Uterus (tissue), 4 donors: ENCODE measurements around the gene LINC01488. TPM values are rescaled to one million over a fixed set of nuclear protein-coding genes. Genes with fewer than 3 reads are reported as not detected.

ENCODE experiments used
- DNase-seq, 2 donors: peaks; one replicate each; pipeline ENCODE4 v3.0.0-alpha.2; 2019 to 2020
- H3K27ac ChIP-seq, 2 donors: fragments of 200-600 bp; sonication (generic); 1 replicate in 1 of 2; 2 replicates in 1 of 2; pipeline ENCODE4 v1.5.1; 2016 to 2018
- H3K27me3 ChIP-seq, 2 donors: fragments of 200-600 bp; sonication (generic); one replicate each; pipeline ENCODE4 v1.5.1; 2018 to 2019; ENCODE audit warnings: control low read depth in 1 of 2
- H3K36me3 ChIP-seq, 2 donors: fragments of 200-600 bp; sonication (generic); one replicate each; pipeline ENCODE4 v1.5.1; 2019; ENCODE audit warnings: control low read depth in 1 of 2
- H3K4me1 ChIP-seq, 2 donors: fragments of 200-600 bp; sonication (generic); one replicate each; pipeline ENCODE4 v1.5.1; 2018 to 2019; ENCODE audit warnings: control low read depth in 1 of 2
- H3K4me3 ChIP-seq, 2 donors: fragments of 200-600 bp; sonication (generic); 1 replicate in 1 of 2; 2 replicates in 1 of 2; pipeline ENCODE4 v1.5.1; 2018 to 2019; ENCODE audit warnings: mild to moderate bottlenecking in 1 of 2
- H3K9me3 ChIP-seq, 2 donors: fragments of 200-600 bp; sonication (generic); one replicate each; pipeline ENCODE4 v1.5.1; 2019; ENCODE audit warnings: control low read depth in 1 of 2
- CTCF ChIP-seq, 4 experiments: fragments of 200-600 bp in 2 of 4; fragments of 450-650 bp in 2 of 4; sonication (generic) in 2 of 4; IDR thresholded peaks; one replicate each; pipeline ENCODE4 v1.5.1; 2016 to 2019; ENCODE audit warnings: antibody characterized with exemption in 4 of 4, mild to moderate bottlenecking in 2 of 4, moderate library complexity in 1 of 4
- POLR2A ChIP-seq, 2 donors: fragments of 450-650 bp; IDR thresholded peaks; one replicate each; pipeline ENCODE4 v1.6.1; 2016; ENCODE audit warnings: antibody characterized with exemption in 2 of 2, mild to moderate bottlenecking in 1 of 2, moderate library complexity in 1 of 2
- intact Hi-C: fragments of 100-400 bp; cut with DNase I; formaldehyde crosslinking; loops from one replicate; pipeline ENCODE4 v1.15.1; 2023; ENCODE audit warnings: low total_unique reads
- total RNA-seq, 4 donors: library from RNA; depleted of rRNA in 3 of 4; stranded (reverse); fragments of >200 nt in 3 of 4; gene quantifications; one replicate each; pipeline versions ENCODE4 v1.1.0 to v1.2.4, GENCODE V29; 2014 to 2023
- donor health status: DM: yes; HTN: yes; CAD: no.

LINC01488 gene
- total RNA-seq, 4 donors from 2014 or later: not detected

- Histone ChIP-seq H3K36me3 (no peaks in the 10 kb centered on the region), H3K4me1 (no peaks in the 10 kb centered on the region), H3K9me3 (no peaks in the 10 kb centered on the region), H3K27ac (no peak overlapping the region), H3K4me3 (no peak overlapping the region), H3K27me3 (no peaks in the 10 kb centered on the region)
- TF ChIP-seq POLR2A (IDR thresholded peaks at IDR 0.05) (no peak), CTCF (IDR thresholded peaks at IDR 0.05) (no peak)
- intact Hi-C loops: no loop called here
- no peak for DNase-seq
These were observed 1.7 kb upstream of the LINC01488 start for GRCh38 chr11:69479591-69480271.

- H3K4me1 ChIP-seq: no peaks in the 10 kb centered on the region
- no peak overlapping the region for H3K4me3 ChIP-seq
- intact Hi-C loops: no loop called here
- TF ChIP-seq POLR2A (IDR thresholded peaks at IDR 0.05) (no peak), CTCF (IDR thresholded peaks at IDR 0.05) (no peak)
- H3K27ac ChIP-seq: no peak overlapping the region
- DNase-seq: no peak
- no peaks in the 10 kb centered on the region for H3K27me3 ChIP-seq
- no peaks in the 10 kb centered on the region for H3K36me3 ChIP-seq
- H3K9me3 ChIP-seq: no peaks in the 10 kb centered on the region
These were observed 693 bp upstream of the LINC01488 start for GRCh38 chr11:69480547-69481392.

GRCh38 chr11:69482322-69482721, 859 bp downstream of the LINC01488 start:
- no peaks in the 10 kb centered on the region for H3K4me1 ChIP-seq
- TF ChIP-seq POLR2A (IDR thresholded peaks at IDR 0.05) (no peak), CTCF (IDR thresholded peaks at IDR 0.05) (no peak)
- no peak for DNase-seq
- no peaks in the 10 kb centered on the region for H3K9me3 ChIP-seq
- H3K4me3 ChIP-seq: no peak overlapping the region
- intact Hi-C loops: no loop called here
- H3K27me3 ChIP-seq: no peaks in the 10 kb centered on the region
- H3K27ac ChIP-seq: no peak overlapping the region
- no peaks in the 10 kb centered on the region for H3K36me3 ChIP-seq

GRCh38 chr11:69483170-69483569, 1.7 kb downstream of the LINC01488 start:
- no peak for TF ChIP-seq POLR2A (IDR thresholded peaks at IDR 0.05)
- TF ChIP-seq CTCF (IDR thresholded peaks at IDR 0.05): no peak
- H3K36me3 ChIP-seq: no peaks in the 10 kb centered on the region
- intact Hi-C loops: no loop called here
- no peak overlapping the region for H3K4me3 ChIP-seq
- H3K27me3 ChIP-seq: no peaks in the 10 kb centered on the region
- no peaks in the 10 kb centered on the region for H3K9me3 ChIP-seq
- H3K27ac ChIP-seq: no peak overlapping the region
- no peak for DNase-seq
- H3K4me1 ChIP-seq: no peaks in the 10 kb centered on the region
